DOHH2 (cell line): ENCODE measurements around the gene DNAL1.

Experiments
- H3F3A ChIP-seq: fragments of 200-600 bp; sonication (generic), shearing (Covaris generic); 2 replicates; pipeline ENCODE4 v1.6.0; 2016; ENCODE audit warnings: antibody characterized with exemption, mild to moderate bottlenecking; ENCODE audit not compliant: control insufficient read depth, insufficient read depth
- H3K27ac ChIP-seq: fragments of 200-600 bp; sonication (generic); 2 replicates; pipeline ENCODE4 v1.5.1; 2014; ENCODE audit warnings: low read depth, mild to moderate bottlenecking, low read length, moderate library complexity
- H3K27me3 ChIP-seq: fragments of 200-600 bp; sonication (generic); 2 replicates; pipeline ENCODE4 v1.6.1; 2014; ENCODE audit warnings: mild to moderate bottlenecking, low read length, mixed read lengths; ENCODE audit not compliant: control insufficient read depth
- H3K36me3 ChIP-seq: fragments of 200-600 bp; sonication (generic); 2 replicates; pipeline ENCODE4 v1.6.1; 2014; ENCODE audit warnings: mild to moderate bottlenecking, low read length, moderate library complexity, mixed read lengths; ENCODE audit not compliant: control insufficient read depth
- H3K4me1 ChIP-seq: fragments of 200-600 bp; sonication (generic); 2 replicates; pipeline ENCODE4 v1.6.1; 2014; ENCODE audit warnings: mild to moderate bottlenecking, low read length, mixed read lengths; ENCODE audit not compliant: control insufficient read depth
- H3K4me2 ChIP-seq: fragments of 200-600 bp; sonication (generic); 2 replicates; pipeline ENCODE4 v1.6.0; 2014; ENCODE audit warnings: mild to moderate bottlenecking, low read length, moderate library complexity
- H3K4me3 ChIP-seq: fragments of 200-600 bp; sonication (generic); 2 replicates; pipeline ENCODE4 v1.5.1; 2014; ENCODE audit warnings: mild to moderate bottlenecking, low read length, mixed read lengths
- H3K79me2 ChIP-seq: fragments of 200-600 bp; sonication (generic); 2 replicates; pipeline ENCODE4 v1.6.1; 2014; ENCODE audit warnings: mild to moderate bottlenecking, low read length, mixed read lengths; ENCODE audit not compliant: control insufficient read depth
- H3K9me2 ChIP-seq: fragments of 200-600 bp; sonication (generic); replicated peaks from 2 replicates; pipeline ENCODE4 v1.6.1; 2014; ENCODE audit warnings: mild to moderate bottlenecking, low read length, mixed read lengths; ENCODE audit not compliant: control insufficient read depth
- H3K9me3 ChIP-seq: fragments of 200-600 bp; sonication (generic); 2 replicates; pipeline ENCODE4 v1.6.1; 2014; ENCODE audit warnings: antibody characterized with exemption, low read length, mixed read lengths; ENCODE audit not compliant: control insufficient read depth, insufficient read depth
- H4K20me1 ChIP-seq: fragments of 200-600 bp; sonication (generic); 2 replicates; pipeline ENCODE4 v1.6.0; 2014; ENCODE audit warnings: low read depth, mild to moderate bottlenecking, antibody characterized with exemption, low read length, moderate library complexity; ENCODE audit not compliant: control insufficient read depth, insufficient read depth
- EZH2phosphoT487 ChIP-seq: fragments of 200-600 bp; sonication (generic); IDR thresholded peaks from 2 replicates; pipeline ENCODE4 v1.6.1; 2017; ENCODE audit warnings: borderline replicate concordance, mild to moderate bottlenecking, antibody characterized with exemption, low read length, moderate library complexity, mixed read lengths
- TF ChIP-seq, protein P1 (sequence below): fragments of 200-600 bp; sonication (generic); IDR thresholded peaks from one replicate; pipeline ENCODE4 v1.5.1; 2014; ENCODE audit warnings: antibody characterized with exemption, mild to moderate bottlenecking, low read depth, low read length; ENCODE audit not compliant: poor library complexity, severe bottlenecking

DNAL1 gene

GRCh38 chr14:73741386-73741875, 96.6 kb downstream of the DNAL1 start:
- peaks cover 57% of the 10 kb centered on the region for H3K4me1 ChIP-seq
- peaks cover 81% of the 10 kb centered on the region for H3K36me3 ChIP-seq
- H3K79me2 ChIP-seq: peaks cover 98% of the 10 kb centered on the region
- peak overlapping the region; percentile 91 for H3K27ac ChIP-seq
- peaks cover 50% of the 10 kb centered on the region for H4K20me1 ChIP-seq
- no peak for TF ChIP-seq EZH2phosphoT487
- TF ChIP-seq, protein P1, sequence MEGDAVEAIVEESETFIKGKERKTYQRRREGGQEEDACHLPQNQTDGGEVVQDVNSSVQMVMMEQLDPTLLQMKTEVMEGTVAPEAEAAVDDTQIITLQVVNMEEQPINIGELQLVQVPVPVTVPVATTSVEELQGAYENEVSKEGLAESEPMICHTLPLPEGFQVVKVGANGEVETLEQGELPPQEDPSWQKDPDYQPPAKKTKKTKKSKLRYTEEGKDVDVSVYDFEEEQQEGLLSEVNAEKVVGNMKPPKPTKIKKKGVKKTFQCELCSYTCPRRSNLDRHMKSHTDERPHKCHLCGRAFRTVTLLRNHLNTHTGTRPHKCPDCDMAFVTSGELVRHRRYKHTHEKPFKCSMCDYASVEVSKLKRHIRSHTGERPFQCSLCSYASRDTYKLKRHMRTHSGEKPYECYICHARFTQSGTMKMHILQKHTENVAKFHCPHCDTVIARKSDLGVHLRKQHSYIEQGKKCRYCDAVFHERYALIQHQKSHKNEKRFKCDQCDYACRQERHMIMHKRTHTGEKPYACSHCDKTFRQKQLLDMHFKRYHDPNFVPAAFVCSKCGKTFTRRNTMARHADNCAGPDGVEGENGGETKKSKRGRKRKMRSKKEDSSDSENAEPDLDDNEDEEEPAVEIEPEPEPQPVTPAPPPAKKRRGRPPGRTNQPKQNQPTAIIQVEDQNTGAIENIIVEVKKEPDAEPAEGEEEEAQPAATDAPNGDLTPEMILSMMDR: no peak
- H3F3A ChIP-seq: peaks cover 41% of the 10 kb centered on the region
- peak overlapping the region; percentile 74 for H3K4me3 ChIP-seq
- H3K9me2 ChIP-seq: no peaks in the 10 kb centered on the region
- no peaks in the 10 kb centered on the region for H3K27me3 ChIP-seq
- H3K4me2 ChIP-seq: peak overlapping the region; percentile 93
- H3K9me3 ChIP-seq: no peaks in the 10 kb centered on the region

DNA sequence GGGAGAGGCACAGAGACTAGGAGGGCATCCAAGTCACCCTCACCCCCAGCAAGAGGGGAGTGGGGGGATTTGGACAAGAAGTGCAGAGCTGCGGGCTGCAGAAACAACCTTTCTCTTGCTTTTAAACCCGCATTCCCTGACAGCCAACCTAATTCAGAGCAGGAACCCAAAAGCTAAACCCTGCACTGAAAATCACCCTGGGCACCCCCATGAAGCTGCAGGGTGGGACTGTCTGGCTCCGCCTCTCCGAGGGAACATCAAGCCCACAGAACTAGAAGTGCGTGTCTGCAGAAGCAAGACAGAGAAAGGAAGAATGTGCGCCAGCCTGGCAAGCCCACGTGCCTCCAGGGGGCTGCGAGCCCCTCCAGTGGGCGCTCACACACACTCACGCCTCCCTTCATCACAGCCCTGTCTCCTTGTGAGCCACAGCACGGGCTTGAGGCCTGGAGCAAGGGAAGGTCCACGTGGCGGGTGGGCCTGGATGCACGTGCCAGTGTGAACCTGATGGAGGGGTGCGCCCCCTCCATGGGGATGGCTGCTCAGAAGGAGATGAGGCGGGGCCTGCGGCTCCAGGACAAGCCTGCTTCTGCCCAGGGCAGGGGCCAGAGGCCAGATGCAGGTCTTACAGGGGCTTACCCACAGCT, 97.2 kb downstream of the DNAL1 start:
- Histone ChIP-seq H4K20me1 (peaks cover 55% of the 10 kb centered on the region), H3F3A (peaks cover 42% of the 10 kb centered on the region), H3K27me3 (no peaks in the 10 kb centered on the region), H3K9me3 (no peaks in the 10 kb centered on the region), H3K79me2 (peaks cover 98% of the 10 kb centered on the region), H3K4me1 (peaks cover 63% of the 10 kb centered on the region), H3K4me2 (peak overlapping the region; percentile 93), H3K4me3 (peak overlapping the region; percentile 74), H3K36me3 (peaks cover 81% of the 10 kb centered on the region), H3K27ac (peak overlapping the region; percentile 91), H3K9me2 (no peaks in the 10 kb centered on the region)
- TF ChIP-seq EZH2phosphoT487: no peak
- TF ChIP-seq, protein P1: no peak

DNA sequence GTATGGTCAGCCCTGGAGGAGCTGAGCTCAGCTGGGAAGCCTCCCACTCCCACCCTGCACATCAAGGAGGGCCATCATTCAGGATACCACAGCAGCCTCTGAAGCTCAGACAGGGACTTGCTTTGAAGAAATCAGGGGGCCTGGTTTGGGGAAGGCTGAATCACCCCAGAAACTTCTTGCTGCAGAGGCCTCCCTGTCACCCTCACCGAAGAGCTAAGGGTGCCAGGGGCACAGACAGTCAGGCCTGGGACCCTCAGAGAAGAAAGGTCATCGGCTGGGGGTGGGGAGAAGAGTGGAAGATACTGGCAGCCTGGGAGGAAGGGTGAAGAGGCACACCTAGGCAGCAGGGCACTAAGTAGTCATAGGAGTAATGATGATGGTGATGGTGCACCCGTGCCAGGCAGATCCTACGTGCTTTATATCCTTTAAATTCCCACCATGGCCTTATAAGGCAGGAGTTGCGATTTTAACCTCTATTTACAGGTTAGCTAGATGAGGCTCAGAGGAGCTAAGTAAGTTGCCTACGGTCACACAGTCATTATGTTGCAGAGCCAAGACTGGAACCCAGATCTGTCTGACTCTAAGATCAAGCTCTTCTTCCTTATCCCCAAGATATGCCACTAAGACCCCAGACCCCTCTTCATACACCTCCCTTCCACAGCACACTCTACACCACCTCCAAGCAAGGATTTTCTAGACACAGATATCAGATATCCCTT, 97.9 kb downstream of the DNAL1 start:
- H3K4me1 ChIP-seq: peaks cover 70% of the 10 kb centered on the region
- H3K4me2 ChIP-seq: peak overlapping the region; percentile 93
- no peaks in the 10 kb centered on the region for H3K27me3 ChIP-seq
- peaks cover 99% of the 10 kb centered on the region for H3K79me2 ChIP-seq
- peaks cover 47% of the 10 kb centered on the region for H3F3A ChIP-seq
- H3K36me3 ChIP-seq: peaks cover 83% of the 10 kb centered on the region
- H3K27ac ChIP-seq: peak overlapping the region; percentile 91
- peak overlapping the region; percentile 74 for H3K4me3 ChIP-seq
- no peaks in the 10 kb centered on the region for H3K9me3 ChIP-seq
- no peak for TF ChIP-seq EZH2phosphoT487
- TF ChIP-seq, protein P1: no peak
- no peaks in the 10 kb centered on the region for H3K9me2 ChIP-seq
- H4K20me1 ChIP-seq: peaks cover 60% of the 10 kb centered on the region
